Measurements from ENCODE around the gene SPATA25.

SPATA25 gene

GRCh38 chr20:45920462-45921336 lies 33.3 kb upstream of the SPATA25 start:
- TF ChIP-seq, protein P1, sequence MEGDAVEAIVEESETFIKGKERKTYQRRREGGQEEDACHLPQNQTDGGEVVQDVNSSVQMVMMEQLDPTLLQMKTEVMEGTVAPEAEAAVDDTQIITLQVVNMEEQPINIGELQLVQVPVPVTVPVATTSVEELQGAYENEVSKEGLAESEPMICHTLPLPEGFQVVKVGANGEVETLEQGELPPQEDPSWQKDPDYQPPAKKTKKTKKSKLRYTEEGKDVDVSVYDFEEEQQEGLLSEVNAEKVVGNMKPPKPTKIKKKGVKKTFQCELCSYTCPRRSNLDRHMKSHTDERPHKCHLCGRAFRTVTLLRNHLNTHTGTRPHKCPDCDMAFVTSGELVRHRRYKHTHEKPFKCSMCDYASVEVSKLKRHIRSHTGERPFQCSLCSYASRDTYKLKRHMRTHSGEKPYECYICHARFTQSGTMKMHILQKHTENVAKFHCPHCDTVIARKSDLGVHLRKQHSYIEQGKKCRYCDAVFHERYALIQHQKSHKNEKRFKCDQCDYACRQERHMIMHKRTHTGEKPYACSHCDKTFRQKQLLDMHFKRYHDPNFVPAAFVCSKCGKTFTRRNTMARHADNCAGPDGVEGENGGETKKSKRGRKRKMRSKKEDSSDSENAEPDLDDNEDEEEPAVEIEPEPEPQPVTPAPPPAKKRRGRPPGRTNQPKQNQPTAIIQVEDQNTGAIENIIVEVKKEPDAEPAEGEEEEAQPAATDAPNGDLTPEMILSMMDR (IDR thresholded peaks at IDR 0.05; ENCODE audit: insufficient read depth, low read depth, low read length, missing control alignments) = no peak
- no peak overlapping the region for H3K4me3 ChIP-seq (ENCODE audit: low read depth, low read length)
- DNase-seq (ENCODE audit: low read depth) = no peak

DNA sequence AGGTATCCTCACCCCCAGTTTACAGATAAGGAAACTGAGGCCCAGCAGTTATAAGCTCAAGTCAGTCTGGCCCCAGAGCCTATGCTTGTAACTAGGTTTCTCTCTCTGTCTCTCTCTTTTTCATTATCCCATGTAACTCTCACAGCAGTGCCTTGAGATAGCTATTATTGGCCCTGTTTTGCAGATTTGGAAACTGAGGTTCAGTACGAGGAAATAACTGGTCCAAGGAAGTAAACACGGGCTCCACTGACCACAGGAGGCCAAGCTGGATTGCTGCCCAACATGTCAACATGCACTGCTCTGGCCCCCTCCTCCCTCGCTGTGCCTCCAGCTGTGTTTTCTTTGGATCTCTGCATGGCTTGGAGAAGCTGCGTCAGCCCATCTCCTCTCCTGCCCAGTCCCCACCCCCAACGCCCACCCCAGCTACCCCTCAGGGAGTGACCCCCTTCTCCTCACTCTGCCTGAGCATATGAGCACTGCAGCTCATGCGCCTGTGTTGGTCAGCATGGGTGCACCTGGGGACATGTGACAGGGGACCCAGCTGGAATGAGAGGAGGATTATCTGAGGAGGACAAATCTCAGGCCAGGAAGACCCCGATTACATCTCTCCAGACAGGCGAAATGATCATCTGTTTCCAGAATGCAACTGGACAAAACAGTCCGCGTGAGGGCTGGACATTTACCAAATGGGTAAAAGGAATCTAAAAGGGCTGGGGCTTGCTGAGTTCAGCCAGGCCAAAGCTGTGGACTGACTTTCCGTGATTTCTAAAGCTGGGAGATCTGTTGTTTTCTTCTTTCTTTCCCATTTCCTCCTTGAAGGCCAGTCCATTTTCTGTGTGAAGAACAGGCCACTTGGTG lies 32.3 kb upstream of the SPATA25 start:
- H3K4me3 ChIP-seq (ENCODE audit: low read depth, low read length) = no peak overlapping the region
- TF ChIP-seq, protein P1 (IDR thresholded peaks at IDR 0.05; ENCODE audit: insufficient read depth, low read depth, low read length, missing control alignments) = no peak
- no peak for DNase-seq (ENCODE audit: low read depth)

DNA sequence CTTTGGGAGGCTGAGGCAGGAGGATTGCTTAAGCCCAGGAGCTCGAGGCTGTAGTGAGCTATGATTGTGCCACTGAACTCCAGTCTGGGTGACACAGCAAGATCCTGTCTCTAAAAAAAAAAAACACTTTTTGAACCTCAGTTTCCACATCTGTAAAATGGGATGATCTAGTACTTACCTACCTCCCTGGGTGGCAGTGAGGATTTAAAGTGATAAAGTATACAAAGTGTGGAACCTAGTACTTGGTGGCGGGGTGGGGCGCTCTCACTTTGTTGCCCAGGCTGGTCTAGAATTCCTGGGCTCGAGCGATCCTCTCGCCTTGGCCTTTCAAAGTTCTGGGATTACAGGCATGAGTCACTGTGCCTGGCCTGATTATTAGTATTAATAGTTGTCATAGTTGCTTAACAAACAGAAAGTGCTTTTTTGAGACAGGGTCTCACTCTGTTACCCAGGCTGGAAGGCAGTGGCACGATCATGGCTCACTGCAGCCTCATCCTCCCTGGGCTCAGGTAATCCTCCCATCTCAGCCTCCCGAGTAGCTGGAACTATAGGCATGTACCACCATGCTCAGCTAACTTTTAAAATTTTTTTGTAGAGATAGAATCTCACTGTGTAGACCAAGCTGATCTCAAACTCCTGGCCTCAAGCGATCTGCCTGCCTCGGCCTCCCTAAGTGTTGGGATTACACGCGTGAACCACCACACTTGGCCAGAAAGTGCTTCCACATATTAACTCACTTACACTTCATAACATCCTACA lies 31.5 kb upstream of the SPATA25 start:
- no peak overlapping the region for H3K4me3 ChIP-seq (ENCODE audit: low read depth, low read length)
- TF ChIP-seq, protein P1 (IDR thresholded peaks at IDR 0.05; ENCODE audit: insufficient read depth, low read depth, low read length, missing control alignments) = no peak
- DNase-seq (ENCODE audit: low read depth) = no peak

GRCh38 chr20:45918182-45918737 lies 30.8 kb upstream of the SPATA25 start:
- DNase-seq (ENCODE audit: low read depth) = no peak
- no peak overlapping the region for H3K4me3 ChIP-seq (ENCODE audit: low read depth, low read length)
- TF ChIP-seq, protein P1 (IDR thresholded peaks at IDR 0.05; ENCODE audit: insufficient read depth, low read depth, low read length, missing control alignments) = no peak

GRCh38 chr20:45917790-45918141 lies 30.3 kb upstream of the SPATA25 start:
- TF ChIP-seq, protein P1 (IDR thresholded peaks at IDR 0.05; ENCODE audit: insufficient read depth, low read depth, low read length, missing control alignments) = no peak
- H3K4me3 ChIP-seq (ENCODE audit: low read depth, low read length) = no peak overlapping the region
- no peak for DNase-seq (ENCODE audit: low read depth)

DNA sequence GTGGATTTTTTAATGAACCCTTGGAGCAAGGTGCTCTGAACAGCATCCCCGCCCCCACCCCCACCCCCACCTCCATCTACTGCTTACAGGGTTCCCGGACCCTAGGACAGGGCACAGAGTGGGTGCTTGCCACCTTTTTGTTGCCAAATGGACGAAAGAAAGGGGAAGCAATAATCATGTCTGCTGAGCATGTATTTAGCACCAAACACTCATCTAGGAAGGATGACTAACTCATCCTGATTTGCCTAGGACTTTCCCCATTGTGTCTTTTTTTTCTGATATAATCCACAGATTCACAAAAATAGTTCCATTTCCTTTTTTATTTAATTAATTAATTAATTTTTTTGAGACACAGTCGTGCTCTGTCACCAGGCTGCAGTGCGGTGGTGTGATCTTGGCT lies 25.7 kb upstream of the SPATA25 start:
- DNase-seq (ENCODE audit: low read depth) = peak; percentile 33
- no peak overlapping the region for H3K4me3 ChIP-seq (ENCODE audit: low read depth, low read length)
- TF ChIP-seq, protein P1 (IDR thresholded peaks at IDR 0.05; ENCODE audit: insufficient read depth, low read depth, low read length, missing control alignments) = no peak
